Panc1 (cell line): ENCODE data around the gene MYRFL. TPM values are rescaled to one million over a fixed set of nuclear protein-coding genes. Genes with fewer than 3 reads are reported as not detected.

Source experiments
- ATAC-seq: fragments of 200-7000 bp; cut with Tn5 transposase; 2 replicates; pipeline ENCODE4 v1.9.1; 2020; ENCODE audit warnings: mild to moderate bottlenecking, moderate library complexity
- BruUV-seq: library from RNA; stranded (reverse); fragments of 400-500 nt; replicated peaks from 2 replicates; lab custom pipeline; 2021; lab: Mats Ljungman, UMichigan
- CTCF ChIA-PET: fragments of 300-600 bp; sonication (Branson Sonifier 250); formaldehyde crosslinking; loops from one replicate; lab custom pipeline; 2022; ENCODE audit warnings: antibody characterized with exemption; lab: Charles Lee
- POLR2A ChIA-PET: fragments of 300-600 bp; sonication (Branson Sonifier 250); formaldehyde crosslinking; loops from one replicate; lab custom pipeline; 2022; ENCODE audit warnings: antibody characterized with exemption; lab: Charles Lee
- DNase-seq: peaks from one replicate; pipeline ENCODE4 v3.0.0-alpha.2; 2010; ENCODE audit warnings: low read depth, low spot score
- H3K27ac ChIP-seq: 2 replicates; pipeline ENCODE4 v1.5.1; 2011; ENCODE audit warnings: mild to moderate bottlenecking, low read length, inconsistent platforms
- H3K27me3 ChIP-seq: fragments of 200-500 bp; sonication (Bioruptor generic); 2 replicates; pipeline ENCODE4 v1.6.0; 2014; ENCODE audit warnings: low read length, inconsistent platforms; ENCODE audit not compliant: control insufficient read depth, insufficient read depth
- H3K36me3 ChIP-seq: fragments of 200-500 bp; sonication (Bioruptor generic); 2 replicates; pipeline ENCODE4 v1.5.1; 2014; ENCODE audit warnings: inconsistent platforms, mild to moderate bottlenecking, low read length, moderate library complexity; ENCODE audit not compliant: control insufficient read depth, insufficient read depth
- H3K4me1 ChIP-seq: 2 replicates; pipeline ENCODE4 v1.5.1; 2011; ENCODE audit warnings: inconsistent platforms, mild to moderate bottlenecking, low read length, moderate library complexity; ENCODE audit not compliant: control insufficient read depth, insufficient read depth
- H3K4me3 ChIP-seq, 2 experiments: 2 replicates each; pipeline ENCODE4 v1.5.1; 2011 to 2012; ENCODE audit warnings: low read depth in 2 of 2, low read length in 2 of 2, mild to moderate bottlenecking in 2 of 2, inconsistent platforms in 1 of 2, moderate library complexity in 1 of 2
- H3K9me3 ChIP-seq: fragments of 200-500 bp; sonication (Bioruptor generic); 2 replicates; pipeline ENCODE4 v1.5.1; 2014; ENCODE audit warnings: low read depth, mild to moderate bottlenecking, inconsistent platforms, low read length, moderate library complexity; ENCODE audit not compliant: control insufficient read depth, insufficient read depth
- CTCF ChIP-seq: fragments of 450-650 bp; IDR thresholded peaks from 2 replicates; pipeline ENCODE4 v1.5.1; 2017; ENCODE audit warnings: mild to moderate bottlenecking
- POLR2AphosphoS5 ChIP-seq: IDR thresholded peaks from 2 replicates; pipeline ENCODE4 v1.6.1; 2012; ENCODE audit warnings: mild to moderate bottlenecking, low read depth, low read length, moderate library complexity
- REST ChIP-seq, 2 experiments: IDR thresholded peaks; 2 replicates each; pipeline ENCODE4 v1.6.1; 2011 to 2012; ENCODE audit warnings: low read depth in 2 of 2, control low read depth in 1 of 2, low read length in 1 of 2, mild to moderate bottlenecking in 1 of 2, moderate library complexity in 1 of 2; ENCODE audit not compliant: insufficient read depth in 1 of 2
- SIN3A ChIP-seq: IDR thresholded peaks from 2 replicates; pipeline ENCODE4 v1.6.1; 2012; ENCODE audit warnings: low read depth, mild to moderate bottlenecking, low read length, moderate library complexity, borderline replicate concordance; ENCODE audit not compliant: insufficient read depth
- TCF7L2 ChIP-seq: IDR thresholded peaks from 2 replicates; pipeline ENCODE4 v1.6.1; 2011; ENCODE audit warnings: mild to moderate bottlenecking, low read depth, low read length, inconsistent platforms
- in situ Hi-C: cut with HindIII; loops from 2 replicates; pipeline ENCODE4 v1.10.0; 2016; ENCODE audit warnings: low sequenced_read_pairs, low pct_unique_long_range_greater_than_20kb
- intact Hi-C: fragments of 100-400 bp; cut with micrococcal nuclease; formaldehyde crosslinking; loops from one replicate; pipeline ENCODE4 v1.10.0; 2022; ENCODE audit not compliant: unreplicated experiment
- total RNA-seq: library from RNA; stranded (reverse); gene quantifications from one replicate; pipeline ENCODE4 v1.2.1, GENCODE V29; 2021; ENCODE audit not compliant: unreplicated experiment

MYRFL gene
- total RNA-seq, 1 experiment from 2014 or later, result not detected

GRCh38 chr12:69906411-69907216 lies 81.6 kb downstream of the MYRFL start:
- no peaks in the 10 kb centered on the region for H3K9me3 ChIP-seq
- intact Hi-C loops, result loop anchor here (10.0 kb wide), 1 partner anchor 338 kb away; the partner anchor contains the start of gene CNOT2
- H3K27ac ChIP-seq, result no peak overlapping the region
- no peak for TF ChIP-seq REST (IDR thresholded peaks at IDR 0.05; ENCODE audit: insufficient read depth in 1 of 2, low read depth in 2 of 2, low read length in 1 of 2)
- no peak for TF ChIP-seq CTCF
- no peak for TF ChIP-seq POLR2AphosphoS5
- no peak for TF ChIP-seq TCF7L2
- no peak for TF ChIP-seq SIN3A
- CTCF ChIA-PET, result no interaction called here
- no peak for DNase-seq
- no peak overlapping the region for H3K4me3 ChIP-seq
- H3K27me3 ChIP-seq, result no peaks in the 10 kb centered on the region
- in situ Hi-C loops, result no loop called here
- no peaks in the 10 kb centered on the region for H3K4me1 ChIP-seq
- POLR2A ChIA-PET, result no interaction called here
- BruUV-seq, result no TSS peak
- ATAC-seq, result no peak
- H3K36me3 ChIP-seq, result no peaks in the 10 kb centered on the region

- TF ChIP-seq CTCF (no peak), TCF7L2 (no peak), POLR2AphosphoS5 (no peak), SIN3A (no peak), REST (IDR thresholded peaks at IDR 0.05; ENCODE audit: insufficient read depth in 1 of 2, low read depth in 2 of 2, low read length in 1 of 2) (no peak)
- intact Hi-C loops (loop anchor here (10.0 kb wide), 1 partner anchor 337 kb away; the partner anchor contains the start of gene CNOT2), in situ Hi-C loops (no loop called here)
- no peak overlapping the region for H3K27ac ChIP-seq
- CTCF ChIA-PET, result no interaction called here
- DNase-seq (no peak), ATAC-seq (no peak)
- no TSS peak for BruUV-seq
- H3K9me3 ChIP-seq, result no peaks in the 10 kb centered on the region
- no peaks in the 10 kb centered on the region for H3K27me3 ChIP-seq
- POLR2A ChIA-PET, result no interaction called here
- no peaks in the 10 kb centered on the region for H3K4me1 ChIP-seq
- no peaks in the 10 kb centered on the region for H3K36me3 ChIP-seq
- H3K4me3 ChIP-seq, result no peak overlapping the region
Measured at GRCh38 chr12:69908203-69908602, 83.2 kb downstream of the MYRFL start.
